Dendritic cell treated with granulocyte-macrophage colony-stimulating factor and Interleukin-4, amounts not matched to agents 40 ng/mL and 50 ng/mL, for 4 days (primary cell): ENCODE results near the gene UBAP1.
"Not testable (repeated sequence)": the region's sequence is repeated elsewhere in the genome, so short reads cannot be mapped to it uniquely, and the experiment has no call there.

Experiments used
- H3K27ac Mint-ChIP-seq: one replicate; pipeline ENCODE4 v1.8.0; 2022; ENCODE audit warnings: mild to moderate bottlenecking, mixed read lengths
- H3K27me3 Mint-ChIP-seq: one replicate; pipeline ENCODE4 v1.8.0; 2022; ENCODE audit warnings: mild to moderate bottlenecking, mixed read lengths
- H3K36me3 Mint-ChIP-seq: one replicate; pipeline ENCODE4 v1.8.0; 2022; ENCODE audit warnings: low read depth, mixed read lengths
- H3K4me1 Mint-ChIP-seq: one replicate; pipeline ENCODE4 v1.8.0; 2022; ENCODE audit warnings: low read depth, mixed read lengths
- H3K4me3 Mint-ChIP-seq: one replicate; pipeline ENCODE4 v1.8.0; 2022; ENCODE audit warnings: mild to moderate bottlenecking, moderate library complexity, mixed read lengths
- H3K9me3 Mint-ChIP-seq: one replicate; pipeline ENCODE4 v1.8.0; 2022; ENCODE audit warnings: mixed read lengths
- intact Hi-C: fragments of 100-400 bp; cut with micrococcal nuclease; formaldehyde crosslinking; loops from one replicate; pipeline ENCODE4 v1.15.0; 2022

Gene UBAP1

DNA sequence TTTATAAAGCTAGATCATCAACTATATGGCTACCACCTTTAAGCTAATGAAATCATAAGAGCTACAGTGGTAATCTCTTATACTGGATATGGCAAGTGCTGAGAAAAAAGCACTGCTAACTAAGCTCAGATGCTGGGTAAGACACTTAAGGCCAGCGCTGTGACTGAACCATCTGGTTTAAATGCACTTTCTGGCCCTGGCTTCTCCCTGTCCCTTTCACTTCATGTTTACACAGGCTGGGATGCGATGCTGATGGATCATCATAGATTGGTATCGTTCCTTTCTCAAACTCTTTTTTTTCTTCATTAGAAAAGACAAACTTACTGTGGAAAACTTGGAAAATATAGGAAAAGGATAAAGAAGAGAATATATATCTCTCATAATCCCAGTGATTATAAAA lies 97.9 kb downstream of the UBAP1 start:
- H3K4me1 Mint-ChIP-seq: no peaks in the 10 kb centered on the region
- H3K9me3 Mint-ChIP-seq: no peaks in the 10 kb centered on the region
- H3K36me3 Mint-ChIP-seq: no peaks in the 10 kb centered on the region
- no peaks in the 10 kb centered on the region for H3K27me3 Mint-ChIP-seq
- no peak overlapping the region for H3K4me3 Mint-ChIP-seq
- intact Hi-C loops: no loop called here
- H3K27ac Mint-ChIP-seq: no peak overlapping the region

DNA sequence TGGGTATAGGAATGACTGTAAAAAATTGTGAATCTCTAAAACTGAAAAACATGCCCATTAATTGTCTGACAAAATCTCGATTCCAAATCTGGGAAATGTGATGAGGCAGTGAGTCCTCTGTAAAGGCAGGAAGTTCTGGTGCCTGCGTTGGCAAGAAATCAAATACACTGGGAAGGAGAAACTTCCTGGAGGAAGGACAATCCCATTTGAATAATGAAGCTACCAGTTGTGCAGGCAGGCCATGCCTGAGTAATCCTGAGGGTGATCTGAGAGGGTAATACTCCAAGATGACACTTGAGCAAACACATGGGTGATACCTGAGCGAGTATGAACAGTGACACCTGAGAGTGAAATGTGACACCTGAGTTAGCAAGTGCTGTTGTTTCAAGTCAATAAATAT lies 100.6 kb downstream of the UBAP1 start:
- no peak overlapping the region for H3K27ac Mint-ChIP-seq
- H3K36me3 Mint-ChIP-seq: no peaks in the 10 kb centered on the region
- no peak overlapping the region for H3K4me3 Mint-ChIP-seq
- no peaks in the 10 kb centered on the region for H3K9me3 Mint-ChIP-seq
- intact Hi-C loops: no loop called here
- H3K4me1 Mint-ChIP-seq: no peaks in the 10 kb centered on the region
- no peaks in the 10 kb centered on the region for H3K27me3 Mint-ChIP-seq

DNA sequence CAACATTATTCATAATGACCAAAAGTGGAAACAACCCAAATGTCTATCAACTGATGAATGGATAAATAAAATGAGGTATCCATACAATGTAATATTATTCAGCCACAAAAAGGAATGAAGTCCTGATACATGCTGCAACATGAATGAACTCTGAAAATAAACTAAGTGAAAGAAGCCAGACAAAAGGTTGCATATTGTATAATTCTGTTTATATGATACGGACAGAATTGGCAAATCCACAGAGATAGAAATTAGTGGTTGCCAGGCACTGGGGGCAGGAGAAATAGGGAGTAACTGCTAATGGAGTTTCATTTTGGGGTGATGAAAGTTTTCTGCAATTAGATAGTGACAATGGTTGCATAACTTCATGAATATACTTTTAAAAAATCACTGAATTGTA lies 103.3 kb downstream of the UBAP1 start:
- intact Hi-C loops: no loop called here
- H3K4me3 Mint-ChIP-seq: no peak overlapping the region
- H3K27ac Mint-ChIP-seq: no peak overlapping the region
- no peaks in the 10 kb centered on the region for H3K27me3 Mint-ChIP-seq
- H3K4me1 Mint-ChIP-seq: no peaks in the 10 kb centered on the region
- H3K36me3 Mint-ChIP-seq: no peaks in the 10 kb centered on the region
- no peaks in the 10 kb centered on the region for H3K9me3 Mint-ChIP-seq

DNA sequence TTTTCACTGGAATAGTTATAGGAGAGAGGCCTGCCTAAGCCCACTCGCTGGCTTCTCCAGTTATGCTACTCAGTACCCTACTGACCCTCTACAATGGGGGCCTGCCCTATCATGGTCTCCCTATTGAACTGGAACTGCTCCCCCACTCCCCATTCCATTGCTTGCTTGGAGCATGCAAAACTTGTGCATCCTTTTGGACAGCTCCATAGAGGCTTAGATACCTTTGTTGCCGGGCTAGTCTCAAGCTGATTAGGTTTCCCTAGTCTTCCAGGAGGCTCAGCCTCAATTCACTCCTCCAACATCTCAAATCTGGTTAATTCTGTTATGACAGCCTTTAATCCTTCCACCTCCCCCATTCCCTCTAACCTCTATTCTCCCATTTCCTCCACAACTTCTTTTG lies 110.3 kb downstream of the UBAP1 start:
- Mint-ChIP-seq H3K9me3 (no peaks in the 10 kb centered on the region), H3K4me3 (no peak overlapping the region), H3K27ac (no peak overlapping the region), H3K36me3 (no peaks in the 10 kb centered on the region), H3K27me3 (no peaks in the 10 kb centered on the region), H3K4me1 (peaks cover 7% of the 10 kb centered on the region)
- intact Hi-C loops: no loop called here

DNA sequence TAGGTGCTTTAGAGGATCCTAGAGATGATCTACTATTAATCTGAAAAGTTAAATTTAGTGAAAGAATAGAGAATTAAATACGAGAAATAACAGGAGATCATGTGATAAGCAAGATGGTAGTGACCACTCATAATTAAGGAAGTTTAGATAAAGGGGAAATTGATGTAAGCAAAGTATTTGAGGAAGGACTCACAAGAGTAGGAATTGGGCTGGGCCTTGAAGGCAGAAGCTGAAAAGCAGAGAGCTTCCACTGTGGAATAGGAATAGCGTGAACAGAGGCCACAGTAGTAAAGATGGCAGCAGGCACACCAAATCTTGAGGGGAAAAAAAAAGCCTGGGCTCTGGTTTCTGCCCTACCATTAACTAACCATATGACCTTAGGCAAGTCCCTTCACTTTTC lies 112.2 kb downstream of the UBAP1 start:
- Mint-ChIP-seq H3K9me3 (no peaks in the 10 kb centered on the region), H3K27me3 (no peaks in the 10 kb centered on the region), H3K27ac (no peak overlapping the region), H3K36me3 (no peaks in the 10 kb centered on the region), H3K4me1 (peaks cover 7% of the 10 kb centered on the region), H3K4me3 (no peak overlapping the region)
- intact Hi-C loops: loop anchor here (2.0 kb wide), 1 partner anchor 38 kb away; the partner anchor contains the start of genes KIF24 and NUDT2

DNA sequence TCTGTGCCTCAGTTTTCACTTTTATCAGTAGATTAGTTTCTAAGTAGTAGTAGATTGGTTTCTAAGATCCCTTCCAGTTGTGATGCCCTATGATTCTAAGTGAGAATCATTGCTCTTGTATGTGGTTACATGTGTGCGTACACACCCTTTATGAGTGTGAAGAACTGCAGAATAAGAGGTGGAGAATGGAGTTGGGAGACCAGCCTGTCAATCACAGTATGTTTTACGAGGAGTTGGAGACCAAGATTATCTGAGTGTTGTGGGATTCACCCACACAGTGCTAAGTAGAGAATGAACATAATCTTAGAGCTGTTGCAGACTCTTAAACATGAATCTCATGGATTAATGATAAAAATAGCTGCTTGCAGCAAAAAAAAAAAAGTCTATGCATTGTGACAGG lies 112.6 kb downstream of the UBAP1 start:
- H3K4me1 Mint-ChIP-seq: peaks cover 7% of the 10 kb centered on the region
- H3K27me3 Mint-ChIP-seq: no peaks in the 10 kb centered on the region
- no peak overlapping the region for H3K27ac Mint-ChIP-seq
- intact Hi-C loops: loop anchor here (2.0 kb wide), 1 partner anchor 37 kb away; the partner anchor contains the start of genes KIF24 and NUDT2
- H3K36me3 Mint-ChIP-seq: no peaks in the 10 kb centered on the region
- no peaks in the 10 kb centered on the region for H3K9me3 Mint-ChIP-seq
- H3K4me3 Mint-ChIP-seq: no peak overlapping the region

DNA sequence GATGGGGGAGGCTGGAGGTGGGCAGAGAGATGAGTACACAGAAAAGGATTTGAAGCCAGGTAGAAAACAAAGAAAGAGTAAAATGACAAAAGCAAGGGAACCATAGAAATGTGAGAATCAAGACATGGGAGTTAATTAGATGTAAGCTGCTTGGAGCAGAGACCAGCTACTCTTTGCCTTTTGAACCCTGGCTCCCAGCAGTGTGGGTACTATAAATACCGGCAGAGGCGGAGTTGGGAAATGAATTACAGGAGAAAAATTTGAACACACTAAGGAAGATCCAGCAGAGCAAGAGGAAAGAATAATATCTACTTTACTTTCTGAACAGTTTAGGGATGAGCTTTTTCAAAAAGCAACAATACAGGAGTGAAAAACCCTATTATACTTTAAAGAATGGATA lies 113.7 kb downstream of the UBAP1 start:
- Mint-ChIP-seq H3K27me3 (no peaks in the 10 kb centered on the region), H3K4me1 (peaks cover 7% of the 10 kb centered on the region), H3K4me3 (no peak overlapping the region), H3K27ac (no peak overlapping the region), H3K36me3 (no peaks in the 10 kb centered on the region), H3K9me3 (no peaks in the 10 kb centered on the region)
- intact Hi-C loops: no loop called here

DNA sequence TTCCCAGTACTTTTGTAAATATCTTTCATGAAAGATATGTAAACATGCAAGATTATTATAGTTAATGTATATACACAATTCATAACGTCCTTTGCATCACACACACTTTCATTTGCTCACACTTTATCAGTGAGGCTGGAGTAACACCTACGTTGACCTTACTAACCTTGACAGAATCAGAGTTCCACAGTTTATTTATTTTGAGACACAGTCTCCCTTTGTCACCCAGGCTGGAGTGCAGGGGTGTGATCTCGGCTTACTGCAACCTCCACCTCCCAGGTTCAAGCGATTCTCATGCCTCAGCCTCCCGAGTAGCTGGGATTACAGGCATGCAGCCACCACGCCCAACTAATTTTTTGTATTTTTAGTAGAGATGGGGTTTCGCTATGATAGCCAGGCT lies 122.2 kb downstream of the UBAP1 start:
- H3K4me3 Mint-ChIP-seq, H3K9me3 Mint-ChIP-seq, H3K27ac Mint-ChIP-seq, intact Hi-C loops, H3K4me1 Mint-ChIP-seq, H3K36me3 Mint-ChIP-seq, H3K27me3 Mint-ChIP-seq: not testable (repeated sequence)
